NCI-H2029 (cell line): ENCODE data around the gene SPIN1.

ENCODE experiments used
- DNase-seq: peaks from one replicate; lab custom pipeline; 2025; lab: John Stamatoyannopoulos, UW

Gene SPIN1

GRCh38 chr9:88436379-88436778 is 48.1 kb downstream of the SPIN1 start:
- DNase-seq = no peak

GRCh38 chr9:88437210-88438146 is 49.2 kb downstream of the SPIN1 start:
- no peak for DNase-seq

GRCh38 chr9:88438811-88439210 is 50.6 kb downstream of the SPIN1 start:
- no peak for DNase-seq

GRCh38 chr9:88441301-88442007 is 53.2 kb downstream of the SPIN1 start:
- no peak for DNase-seq

- DNase-seq = no peak
These were observed 55.4 kb downstream of the SPIN1 start for GRCh38 chr9:88443480-88444113.

GRCh38 chr9:88446728-88447127 is 58.5 kb downstream of the SPIN1 start:
- no peak for DNase-seq

- DNase-seq = no peak
These were observed 59.2 kb downstream of the SPIN1 start for GRCh38 chr9:88447431-88447830.

- no peak for DNase-seq
These were observed 62.9 kb downstream of the SPIN1 start for GRCh38 chr9:88451160-88451559.

GRCh38 chr9:88458716-88459465 is 70.6 kb downstream of the SPIN1 start:
- no peak for DNase-seq

GRCh38 chr9:88460587-88461332 is 72.5 kb downstream of the SPIN1 start:
- no peak for DNase-seq

GRCh38 chr9:88462191-88462590 is 73.9 kb downstream of the SPIN1 start:
- DNase-seq = no peak

GRCh38 chr9:88464851-88465250 is 76.6 kb downstream of the SPIN1 start:
- DNase-seq = no peak

- no peak for DNase-seq
These were observed 80.0 kb downstream of the SPIN1 start for GRCh38 chr9:88468226-88468625.

GRCh38 chr9:88476491-88477271 is 88.4 kb downstream of the SPIN1 start:
- no peak for DNase-seq

- no peak for DNase-seq
These were observed 89.1 kb downstream of the SPIN1 start for GRCh38 chr9:88477300-88477751.

- DNase-seq = no peak
These were observed 90.0 kb downstream of the SPIN1 start for GRCh38 chr9:88478246-88478645.

GRCh38 chr9:88481933-88482332 is 93.7 kb downstream of the SPIN1 start:
- DNase-seq = no peak

- no peak for DNase-seq
These were observed 99.9 kb downstream of the SPIN1 start for GRCh38 chr9:88488166-88488565.

GRCh38 chr9:88494983-88495721 is 106.9 kb downstream of the SPIN1 start:
- DNase-seq = no peak

- DNase-seq = no peak
These were observed 109.0 kb downstream of the SPIN1 start for GRCh38 chr9:88497224-88497623.
